Endothelial cell of umbilical vein (primary cell): Measurements from ENCODE around the gene MVK. TPM values are rescaled to one million over a fixed set of nuclear protein-coding genes. Genes with fewer than 3 reads are reported as not detected.

Source experiments
- BruUV-seq: library from RNA; stranded (reverse); fragments of 400-500 nt; replicated peaks from 2 replicates; lab custom pipeline; 2021; lab: Mats Ljungman, UMichigan
- CTCF ChIA-PET: fragments of 300-600, 350-600 bp; sonication (Branson Sonifier 250); formaldehyde crosslinking; loops from one replicate; lab custom pipeline; 2021; ENCODE audit warnings: antibody characterized with exemption, inconsistent platforms; lab: Charles Lee
- POLR2A ChIA-PET: fragments of 300-600, 350-600 bp; sonication (Branson Sonifier 250); formaldehyde crosslinking; loops from one replicate; lab custom pipeline; 2021; ENCODE audit warnings: antibody characterized with exemption, inconsistent platforms; lab: Charles Lee
- DNase-seq: peaks from one replicate; pipeline ENCODE4 v3.0.0-alpha.2; 2011; ENCODE audit warnings: low read depth, low spot score
- FAIRE-seq: peaks from 2 replicates; lab custom pipeline; 2011; peaks lifted over from hg19 to GRCh38; lab: Jason Lieb, UNC
- H2AFZ ChIP-seq: 2 replicates; pipeline ENCODE4 v1.6.0; 2012; ENCODE audit warnings: low read depth, low read length, control low read depth, inconsistent platforms
- H3K27ac ChIP-seq: 2 replicates; pipeline ENCODE4 v1.5.1; 2011; ENCODE audit warnings: low read depth, mild to moderate bottlenecking, control low read depth, low read length, moderate library complexity; ENCODE audit not compliant: insufficient read depth
- H3K27me3 ChIP-seq, 2 experiments: 2 replicates each; pipeline versions ENCODE4 v1.6.0 to v1.6.1; 2011; ENCODE audit warnings: low read length in 2 of 2, mixed read lengths in 1 of 2; ENCODE audit not compliant: control insufficient read depth in 2 of 2, insufficient read depth in 2 of 2
- H3K36me3 ChIP-seq, 2 experiments: 2 replicates in 1 of 2; 3 replicates in 1 of 2; pipeline ENCODE4 v1.5.1; 2011; ENCODE audit warnings: low read length in 2 of 2, mild to moderate bottlenecking in 1 of 2, moderate library complexity in 1 of 2; ENCODE audit not compliant: control insufficient read depth in 2 of 2, insufficient read depth in 2 of 2; ENCODE audit errors: extremely low read depth in 1 of 2
- H3K4me1 ChIP-seq: 3 replicates; pipeline ENCODE4 v1.5.1; 2011; ENCODE audit warnings: mild to moderate bottlenecking, low read length; ENCODE audit not compliant: control insufficient read depth, insufficient read depth; ENCODE audit errors: extremely low read depth
- H3K4me2 ChIP-seq: 2 replicates; pipeline ENCODE4 v1.6.1; 2011; ENCODE audit warnings: low read length, control low read depth, mixed read lengths; ENCODE audit not compliant: insufficient read depth
- H3K4me3 ChIP-seq, 3 experiments: fragments of 200-600 bp in 1 of 3; sonication (generic), shearing (Covaris generic) in 1 of 3; replicated peaks in 1 of 3; 2 replicates each; pipeline ENCODE4 v1.5.1; 2011 to 2016; ENCODE audit warnings: control low read depth in 3 of 3, low read length in 3 of 3, mild to moderate bottlenecking in 2 of 3, inconsistent platforms in 1 of 3, low read depth in 1 of 3, moderate library complexity in 1 of 3; ENCODE audit not compliant: insufficient read depth in 1 of 3
- H3K79me2 ChIP-seq: 2 replicates; pipeline ENCODE4 v1.6.0; 2012; ENCODE audit warnings: low read length, inconsistent platforms; ENCODE audit not compliant: control insufficient read depth, insufficient read depth
- H3K9ac ChIP-seq: replicated peaks from 2 replicates; pipeline ENCODE3; 2011; ENCODE audit warnings: low read length, control low read depth; ENCODE audit not compliant: insufficient read depth; ENCODE audit errors: extremely low read depth
- H3K9me1 ChIP-seq: replicated peaks from 3 replicates; pipeline ENCODE4 v1.6.0; 2011; ENCODE audit warnings: mild to moderate bottlenecking, low read length; ENCODE audit not compliant: control insufficient read depth, insufficient read depth; ENCODE audit errors: extremely low read depth
- H3K9me3 ChIP-seq: replicated peaks from 2 replicates; pipeline ENCODE4 v1.5.1; 2012; ENCODE audit warnings: low read length, inconsistent platforms; ENCODE audit not compliant: control insufficient read depth, insufficient read depth
- H4K20me1 ChIP-seq: replicated peaks from 2 replicates; pipeline ENCODE3; 2011; ENCODE audit warnings: mild to moderate bottlenecking, low read length; ENCODE audit not compliant: control insufficient read depth, insufficient read depth; ENCODE audit errors: extremely low read depth
- CTCF ChIP-seq, 2 donors: IDR thresholded peaks; 1 replicate in 1 of 2; 2 replicates in 1 of 2; pipeline ENCODE4 v1.5.1; 2011; ENCODE audit warnings: low read length in 2 of 2, mild to moderate bottlenecking in 2 of 2, moderate library complexity in 2 of 2, control low read depth in 1 of 2, inconsistent platforms in 1 of 2, low read depth in 1 of 2; ENCODE audit not compliant: insufficient read depth in 1 of 2; ENCODE audit errors: extremely low read depth in 1 of 2
- EZH2 ChIP-seq: IDR thresholded peaks from 2 replicates; pipeline ENCODE4 v1.6.1; 2012; ENCODE audit warnings: borderline replicate concordance, low read depth, mild to moderate bottlenecking, moderate library complexity, low read length, inconsistent platforms; ENCODE audit not compliant: severe bottlenecking
- FOS ChIP-seq: IDR thresholded peaks from 2 replicates; pipeline ENCODE4 v1.6.1; 2011; ENCODE audit warnings: mild to moderate bottlenecking, low read length, moderate library complexity, borderline replicate concordance; ENCODE audit not compliant: insufficient read depth
- GATA2 ChIP-seq: IDR thresholded peaks from 2 replicates; pipeline ENCODE4 v1.7.0; 2011; ENCODE audit warnings: low read depth, mild to moderate bottlenecking, moderate library complexity, mixed read lengths, low read length; ENCODE audit not compliant: insufficient read length, insufficient read depth
- JUN ChIP-seq: IDR thresholded peaks from 2 replicates; pipeline ENCODE4 v1.6.1; 2011; ENCODE audit warnings: borderline replicate concordance, low read depth; ENCODE audit not compliant: insufficient read length, insufficient read depth
- MYC ChIP-seq: IDR thresholded peaks from one replicate; pipeline ENCODE4 v1.6.1; 2011; ENCODE audit warnings: mild to moderate bottlenecking, low read depth, low read length
- POLR2A ChIP-seq: IDR thresholded peaks from 2 replicates; pipeline ENCODE4 v1.6.1; 2012; ENCODE audit warnings: low read depth, mild to moderate bottlenecking, control low read depth, low read length
- POLR2AphosphoS5 ChIP-seq: IDR thresholded peaks from 2 replicates; pipeline ENCODE4 v1.6.1; 2012; ENCODE audit warnings: low read depth, mild to moderate bottlenecking, control low read depth, low read length, moderate library complexity; ENCODE audit not compliant: insufficient read depth
- dilution Hi-C: fragments of 300-500 bp; cut with MboI; formaldehyde crosslinking; loops from one replicate; pipeline ENCODE4 v1.15.0; 2019; ENCODE audit warnings: low sequenced_read_pairs; ENCODE audit not compliant: extremely low pct_ligation_motif_present
- intact Hi-C: fragments of 100-400 bp; cut with micrococcal nuclease; formaldehyde crosslinking; loops from one replicate; pipeline ENCODE4 v1.10.0; 2022
- polyA plus RNA-seq, 4 experiments: library from polyadenylated mRNA; depleted of rRNA in 3 of 4; stranded (reverse) in 3 of 4; unstranded in 1 of 4; fragments of >200 nt; gene quantifications; 2 replicates each; pipeline versions ENCODE4 v1.2.1 to v1.2.3, GENCODE V29; 2011 to 2012; ENCODE audit warnings: missing spikeins in 1 of 4
- total RNA-seq: library from RNA; stranded (reverse); gene quantifications from 2 replicates; pipeline ENCODE4 v1.2.3, GENCODE V29; 2021
- TF ChIP-seq, protein P1 (sequence below): IDR thresholded peaks from 2 replicates; pipeline ENCODE4 v1.6.1; 2011; ENCODE audit not compliant: insufficient read depth, insufficient read length

The MVK gene
- total and polyA plus RNA-seq, 2 donors (not counting 3 experiments of a cell fraction or from before 2014, with no cell fraction given), result 32.6 to 42.6 TPM

DNA sequence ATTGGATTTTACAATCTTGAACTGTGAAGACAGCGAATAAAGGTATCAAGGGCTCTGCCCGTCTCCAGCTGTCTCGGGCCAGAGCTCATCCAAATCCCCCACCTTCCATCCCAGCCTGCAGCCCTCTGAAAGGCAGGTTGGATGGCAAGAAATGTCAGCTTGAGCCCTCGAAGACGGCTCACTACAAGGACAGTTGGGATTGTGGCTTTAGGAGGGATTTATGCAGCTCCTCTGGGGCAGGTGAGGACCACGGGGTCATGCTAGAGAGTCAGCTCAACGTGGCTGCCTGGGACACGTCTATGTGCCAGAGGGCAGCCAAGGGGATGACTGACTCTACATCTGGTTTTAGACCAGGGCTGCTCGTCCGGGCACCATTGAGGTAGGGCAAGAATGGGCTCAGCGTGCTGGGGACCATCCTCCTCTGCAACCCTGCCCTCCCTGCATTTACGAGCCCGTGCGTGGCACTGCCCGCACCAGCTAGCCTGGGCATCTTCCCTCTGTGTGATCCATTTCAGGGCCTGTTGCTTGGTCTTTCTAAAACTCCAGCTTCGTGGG is 16.2 kb downstream of the MVK start:
- Histone ChIP-seq H4K20me1 (no peaks in the 10 kb centered on the region), H3K4me3 (no peak overlapping the region), H3K79me2 (no peaks in the 10 kb centered on the region), H3K4me1 (no peaks in the 10 kb centered on the region), H3K27ac (no peak overlapping the region), H3K9me3 (no peaks in the 10 kb centered on the region), H3K4me2 (no peak overlapping the region), H3K27me3 (no peaks in the 10 kb centered on the region), H2AFZ (no peak overlapping the region), H3K9ac (no peak overlapping the region), H3K36me3 (peaks cover 0 to 7% of the 10 kb centered on the region in 2 experiments), H3K9me1 (no peaks in the 10 kb centered on the region)
- ChIA-PET CTCF (no interaction called here), POLR2A (no interaction called here)
- DNase-seq, result no peak
- intact Hi-C loops (no loop called here), dilution Hi-C loops (no loop called here)
- BruUV-seq, result no TSS peak
- no peak for FAIRE-seq
- TF ChIP-seq POLR2A, result no peak
- TF ChIP-seq MYC, result no peak
- no peak for TF ChIP-seq JUN
- TF ChIP-seq GATA2, result no peak
- no peak for TF ChIP-seq FOS
- TF ChIP-seq, protein P1, sequence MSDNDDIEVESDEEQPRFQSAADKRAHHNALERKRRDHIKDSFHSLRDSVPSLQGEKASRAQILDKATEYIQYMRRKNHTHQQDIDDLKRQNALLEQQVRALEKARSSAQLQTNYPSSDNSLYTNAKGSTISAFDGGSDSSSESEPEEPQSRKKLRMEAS, result no peak
- TF ChIP-seq POLR2AphosphoS5, result no peak
- no peak for TF ChIP-seq EZH2
- no peak for TF ChIP-seq CTCF (IDR thresholded peaks at IDR 0.05; ENCODE audit: extremely low read depth in 1 of 2, insufficient read depth in 1 of 2, low read depth in 1 of 2, low read length in 2 of 2)
